Memory B cell (primary cell): ENCODE data around the gene RHBDD1.

Experiments
- ATAC-seq: fragments of 150-1000 bp; cut with Tn5 transposase; 2 replicates; pipeline ENCODE4 v1.10.0; 2021; ENCODE audit warnings: low read depth, mild to moderate bottlenecking, moderate library complexity
- DNase-seq, 2 donors: peaks; one replicate each; pipeline ENCODE4 v3.0.0; 2022; ENCODE audit warnings: low spot score in 2 of 2
- H3K27ac Mint-ChIP-seq: one replicate; pipeline ENCODE4 v1.8.0; 2022; ENCODE audit warnings: mild to moderate bottlenecking, moderate library complexity, mixed read lengths
- H3K27me3 Mint-ChIP-seq: one replicate; pipeline ENCODE4 v1.8.0; 2022; ENCODE audit warnings: mixed read lengths
- H3K36me3 Mint-ChIP-seq: one replicate; pipeline ENCODE4 v1.8.0; 2022; ENCODE audit warnings: mild to moderate bottlenecking, mixed read lengths
- H3K4me1 Mint-ChIP-seq: one replicate; pipeline ENCODE4 v1.8.0; 2022; ENCODE audit warnings: mixed read lengths
- H3K4me3 Mint-ChIP-seq: one replicate; pipeline ENCODE4 v1.8.0; 2022; ENCODE audit warnings: mild to moderate bottlenecking, moderate library complexity, mixed read lengths
- H3K9me3 Mint-ChIP-seq: one replicate; pipeline ENCODE4 v1.8.0; 2022; ENCODE audit warnings: mixed read lengths

The RHBDD1 gene

DNA sequence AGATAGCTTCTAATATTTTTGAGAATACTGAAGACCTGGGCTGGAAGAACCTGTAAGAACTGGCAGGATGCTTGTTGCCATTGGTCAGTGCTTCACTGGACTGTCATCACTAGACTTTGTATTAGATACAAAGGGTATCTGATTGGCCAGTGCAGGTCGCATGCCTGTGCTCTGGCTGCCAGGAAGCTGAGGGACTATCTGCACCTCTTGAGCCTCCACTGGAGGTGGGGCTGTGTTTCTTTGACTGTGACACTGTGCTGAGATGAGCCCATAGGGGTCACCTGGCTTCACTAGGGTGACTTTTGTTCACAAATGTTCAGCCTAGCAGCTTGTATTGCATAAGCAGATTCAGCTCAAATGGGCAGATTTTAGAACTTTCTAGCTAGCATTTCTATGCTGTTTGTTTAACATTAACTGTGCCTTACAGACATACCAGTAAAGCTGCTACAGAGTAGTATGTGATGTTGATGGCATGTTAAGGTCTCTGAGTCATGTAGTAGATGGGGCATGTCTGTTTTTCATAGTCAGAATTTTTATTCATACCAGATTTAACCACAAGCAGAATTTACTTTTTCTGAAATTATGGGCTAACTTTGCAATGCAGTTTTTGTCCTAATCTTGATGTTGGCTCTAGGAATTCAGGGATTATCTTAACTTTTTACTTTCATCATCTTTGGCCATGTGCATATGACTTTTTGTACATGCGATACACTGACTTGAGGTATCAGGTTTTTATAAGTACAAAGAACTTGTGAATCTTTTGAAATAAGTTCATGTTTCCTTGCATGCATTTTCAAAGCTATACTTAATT lies 56.1 kb downstream of the RHBDD1 start:
- ATAC-seq, result peak; percentile 41
- peaks cover 20% of the 10 kb centered on the region for H3K36me3 Mint-ChIP-seq
- no peaks in the 10 kb centered on the region for H3K9me3 Mint-ChIP-seq
- peaks cover 2% of the 10 kb centered on the region for H3K4me1 Mint-ChIP-seq
- DNase-seq, result no peak
- H3K27ac Mint-ChIP-seq, result peak overlapping the region; percentile 17
- no peaks in the 10 kb centered on the region for H3K27me3 Mint-ChIP-seq
- H3K4me3 Mint-ChIP-seq, result no peak overlapping the region

DNA sequence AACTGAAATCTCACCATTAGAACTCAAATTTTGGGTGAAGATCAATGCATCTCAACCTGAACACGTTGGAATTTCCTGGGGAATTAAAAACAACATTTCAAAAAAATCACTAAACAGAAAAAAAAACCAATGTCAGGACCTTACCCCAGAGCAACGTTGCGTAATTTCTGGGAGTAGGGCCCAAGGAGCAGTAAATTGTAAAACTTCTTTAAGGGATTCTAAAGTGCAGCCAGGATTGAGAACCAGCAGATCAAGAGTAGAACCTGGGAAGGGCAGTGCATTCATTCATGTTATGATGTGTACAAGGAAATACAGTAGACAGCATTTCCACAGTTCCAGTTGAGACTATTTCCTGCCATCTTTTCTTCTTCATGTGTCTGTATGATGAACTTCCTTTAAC lies 56.9 kb downstream of the RHBDD1 start:
- DNase-seq (no peak), ATAC-seq (no peak)
- Mint-ChIP-seq H3K4me1 (peaks cover 2% of the 10 kb centered on the region), H3K4me3 (no peak overlapping the region), H3K9me3 (peaks cover 2% of the 10 kb centered on the region), H3K27me3 (no peaks in the 10 kb centered on the region), H3K36me3 (peaks cover 25% of the 10 kb centered on the region), H3K27ac (peak overlapping the region; percentile 17)

DNA sequence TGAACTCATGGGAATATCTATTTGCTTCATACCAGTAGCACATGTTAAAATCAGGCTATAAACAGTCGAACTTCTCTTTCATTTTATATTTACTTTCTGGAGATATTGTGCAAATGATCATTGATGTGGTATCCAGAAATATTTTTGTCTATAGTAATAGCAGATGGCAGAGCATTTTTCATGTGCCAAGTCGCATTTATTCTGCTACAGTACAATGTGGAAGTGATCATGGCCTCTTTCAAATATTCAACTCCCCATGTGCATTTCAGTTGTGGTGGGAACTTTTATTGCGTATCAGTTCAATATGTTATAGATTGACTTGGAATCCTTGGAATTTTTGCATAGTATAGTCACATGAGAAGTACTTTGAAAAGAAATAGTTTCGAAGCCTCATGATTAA lies 57.4 kb downstream of the RHBDD1 start:
- Mint-ChIP-seq H3K27ac (peak overlapping the region; percentile 17), H3K4me3 (no peak overlapping the region), H3K36me3 (peaks cover 25% of the 10 kb centered on the region), H3K27me3 (no peaks in the 10 kb centered on the region), H3K4me1 (peaks cover 2% of the 10 kb centered on the region), H3K9me3 (peaks cover 2% of the 10 kb centered on the region)
- DNase-seq, result no peak
- ATAC-seq, result no peak

DNA sequence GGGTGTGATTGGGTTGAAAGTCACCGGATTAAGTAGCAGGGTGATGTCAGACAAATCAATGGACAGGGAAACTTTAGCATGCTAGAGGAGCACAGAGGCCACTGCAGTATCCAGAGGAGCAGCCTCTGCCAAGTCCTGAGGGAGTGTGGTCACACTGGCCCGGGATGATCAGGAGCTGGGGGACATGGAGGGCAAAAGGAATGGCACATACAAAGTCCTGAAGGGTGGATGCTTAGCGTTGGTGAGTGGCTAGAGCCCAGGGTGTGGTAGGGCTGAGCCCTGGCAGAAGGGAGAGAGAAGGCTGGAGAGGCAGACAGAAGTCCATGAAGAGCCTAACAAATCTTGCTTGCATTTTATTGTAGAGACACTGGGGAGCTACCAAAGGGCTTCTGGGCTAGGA lies 58.9 kb downstream of the RHBDD1 start:
- ATAC-seq (no peak), DNase-seq (no peak)
- H3K9me3 Mint-ChIP-seq, result peaks cover 2% of the 10 kb centered on the region
- peaks cover 5% of the 10 kb centered on the region for H3K4me1 Mint-ChIP-seq
- peak overlapping the region; percentile 16 for H3K27ac Mint-ChIP-seq
- no peaks in the 10 kb centered on the region for H3K27me3 Mint-ChIP-seq
- H3K4me3 Mint-ChIP-seq, result no peak overlapping the region
- peaks cover 25% of the 10 kb centered on the region for H3K36me3 Mint-ChIP-seq

DNA sequence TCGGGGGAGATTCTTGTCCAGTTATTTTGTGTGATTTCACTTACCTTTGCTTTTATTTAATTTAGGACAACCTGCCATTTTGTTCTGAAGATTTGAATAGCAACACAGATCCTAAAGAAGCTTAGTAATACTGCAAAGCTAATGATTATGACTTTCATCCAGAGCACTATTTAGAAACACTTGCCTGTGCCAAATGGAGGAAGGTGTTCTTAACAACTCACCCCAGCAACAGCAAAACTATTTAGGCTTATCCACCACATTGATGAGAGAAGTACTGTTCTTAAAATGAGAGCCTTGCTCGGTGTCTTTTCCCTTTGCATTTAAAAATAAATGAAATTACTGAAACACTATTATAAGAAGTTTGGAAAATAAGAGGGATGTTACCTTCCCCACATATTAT lies 59.7 kb downstream of the RHBDD1 start:
- H3K4me1 Mint-ChIP-seq, result peaks cover 5% of the 10 kb centered on the region
- no peak for DNase-seq
- peaks cover 2% of the 10 kb centered on the region for H3K9me3 Mint-ChIP-seq
- H3K4me3 Mint-ChIP-seq, result no peak overlapping the region
- ATAC-seq, result no peak
- peaks cover 25% of the 10 kb centered on the region for H3K36me3 Mint-ChIP-seq
- H3K27ac Mint-ChIP-seq, result peak overlapping the region; percentile 16
- no peaks in the 10 kb centered on the region for H3K27me3 Mint-ChIP-seq

DNA sequence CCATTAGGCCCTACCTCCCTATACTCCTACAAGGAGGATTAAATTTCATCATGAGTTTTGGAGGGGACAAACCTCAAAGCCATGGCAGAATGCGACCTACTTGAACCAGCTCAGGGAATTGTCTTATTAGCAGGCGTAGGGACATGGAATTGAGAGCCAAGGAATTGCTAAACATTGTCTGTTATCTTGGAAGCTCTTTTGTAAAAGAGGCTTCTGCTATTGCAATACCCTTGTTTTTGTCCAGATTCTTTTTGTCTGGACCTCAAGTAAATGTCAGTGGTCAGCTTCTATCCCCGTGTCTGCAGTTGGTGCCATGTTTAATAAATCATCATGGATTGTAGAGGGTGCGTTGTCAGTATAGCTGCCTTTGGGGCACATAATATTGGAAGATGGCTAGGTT lies 62.3 kb downstream of the RHBDD1 start:
- Mint-ChIP-seq H3K9me3 (peaks cover 2% of the 10 kb centered on the region), H3K4me1 (peaks cover 21% of the 10 kb centered on the region), H3K36me3 (peaks cover 21% of the 10 kb centered on the region), H3K4me3 (no peak overlapping the region), H3K27ac (no peak overlapping the region), H3K27me3 (no peaks in the 10 kb centered on the region)
- DNase-seq, result no peak
- no peak for ATAC-seq

DNA sequence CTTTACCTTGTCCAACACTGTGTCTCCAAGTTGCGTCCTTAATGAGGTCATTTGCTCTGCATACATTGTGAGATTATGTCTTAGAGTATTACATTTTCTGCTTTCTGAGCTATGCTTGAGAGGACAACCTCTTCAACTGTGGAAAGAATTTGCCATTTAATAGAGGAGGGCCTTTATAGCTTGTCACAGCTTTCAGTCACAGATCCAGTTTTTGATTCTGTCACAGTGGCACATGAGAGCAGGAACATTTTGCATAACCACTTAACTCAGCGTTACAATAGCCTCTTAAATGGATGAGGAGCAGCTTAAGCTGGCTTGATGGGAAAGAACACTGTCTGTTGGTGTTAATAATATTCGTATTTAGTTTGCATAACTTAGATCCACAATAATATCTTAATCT lies 63.0 kb downstream of the RHBDD1 start:
- no peak overlapping the region for H3K4me3 Mint-ChIP-seq
- ATAC-seq (no peak), DNase-seq (no peak)
- peaks cover 2% of the 10 kb centered on the region for H3K9me3 Mint-ChIP-seq
- peaks cover 23% of the 10 kb centered on the region for H3K36me3 Mint-ChIP-seq
- H3K4me1 Mint-ChIP-seq, result peaks cover 26% of the 10 kb centered on the region
- H3K27ac Mint-ChIP-seq, result peak overlapping the region; percentile 36
- H3K27me3 Mint-ChIP-seq, result no peaks in the 10 kb centered on the region

DNA sequence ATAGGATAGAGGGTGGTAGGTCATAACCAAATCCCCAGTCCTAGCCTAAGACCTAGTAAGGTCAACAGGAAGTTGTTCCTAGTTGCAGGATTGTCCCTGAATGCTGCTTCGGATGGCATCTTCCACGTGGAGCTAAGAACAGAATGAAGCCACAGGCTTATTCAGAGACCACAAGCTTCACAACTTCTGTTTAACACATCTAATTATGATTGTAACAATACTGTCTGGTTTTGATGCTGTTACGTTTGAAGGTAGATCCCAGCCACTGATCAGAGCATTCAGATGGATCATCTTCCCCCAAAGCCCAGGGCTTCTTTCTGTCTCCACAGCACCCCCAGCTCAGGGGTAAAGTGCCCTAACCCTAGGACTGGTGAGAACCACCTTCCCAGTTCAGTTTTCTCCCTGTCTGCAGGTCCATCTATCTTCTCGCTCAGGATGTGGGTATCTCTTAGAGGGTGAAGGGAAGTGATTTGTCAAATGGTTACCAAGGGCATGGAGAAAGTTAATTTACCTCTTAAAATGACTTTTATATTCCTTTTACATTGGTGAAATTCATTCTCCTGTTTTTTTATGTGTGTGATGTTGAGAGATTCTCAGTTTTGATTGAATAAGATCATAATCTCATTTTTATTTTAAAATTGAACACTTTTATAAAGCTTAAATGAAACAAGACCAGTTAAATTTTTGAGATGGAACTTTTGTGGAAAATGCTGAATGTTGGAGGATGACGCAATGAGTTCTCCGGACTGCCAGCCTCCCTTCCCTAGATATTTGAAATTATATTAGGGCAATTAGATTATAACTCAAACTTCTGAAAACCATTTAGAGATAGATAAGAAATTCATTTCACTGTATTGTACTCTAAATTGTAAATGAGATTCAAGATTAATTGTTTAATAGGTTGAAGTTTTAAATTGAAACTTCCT lies 66.5 kb downstream of the RHBDD1 start:
- H3K36me3 Mint-ChIP-seq, result peaks cover 8% of the 10 kb centered on the region
- ATAC-seq (no peak), DNase-seq (no peak)
- peaks cover 42% of the 10 kb centered on the region for H3K4me1 Mint-ChIP-seq
- peak overlapping the region; percentile 66 for H3K27ac Mint-ChIP-seq
- H3K27me3 Mint-ChIP-seq, result no peaks in the 10 kb centered on the region
- no peak overlapping the region for H3K4me3 Mint-ChIP-seq
- H3K9me3 Mint-ChIP-seq, result peaks cover 1% of the 10 kb centered on the region

DNA sequence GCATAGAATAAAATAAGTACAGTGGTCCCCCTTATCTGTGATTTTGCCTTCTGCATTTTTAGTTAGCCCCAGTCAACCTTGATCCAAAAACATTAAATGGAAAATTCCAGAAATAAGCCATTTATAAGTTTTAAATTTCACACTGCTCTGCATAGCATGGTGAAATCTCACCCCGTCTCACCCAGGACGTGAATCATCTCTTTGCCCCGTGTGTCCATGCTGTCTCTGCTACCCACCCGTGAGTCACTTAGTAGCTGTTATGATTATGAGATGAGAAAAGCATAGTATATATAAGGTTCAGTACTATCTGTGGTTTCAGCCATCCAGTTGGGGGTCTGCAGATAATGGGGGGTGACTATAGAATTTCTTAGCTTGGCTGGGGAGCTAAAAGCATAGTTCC lies 67.3 kb downstream of the RHBDD1 start:
- Mint-ChIP-seq H3K4me1 (peaks cover 44% of the 10 kb centered on the region), H3K36me3 (peaks cover 7% of the 10 kb centered on the region), H3K27ac (peak overlapping the region; percentile 62), H3K4me3 (no peak overlapping the region), H3K27me3 (no peaks in the 10 kb centered on the region), H3K9me3 (no peaks in the 10 kb centered on the region)
- no peak for DNase-seq
- no peak for ATAC-seq

DNA sequence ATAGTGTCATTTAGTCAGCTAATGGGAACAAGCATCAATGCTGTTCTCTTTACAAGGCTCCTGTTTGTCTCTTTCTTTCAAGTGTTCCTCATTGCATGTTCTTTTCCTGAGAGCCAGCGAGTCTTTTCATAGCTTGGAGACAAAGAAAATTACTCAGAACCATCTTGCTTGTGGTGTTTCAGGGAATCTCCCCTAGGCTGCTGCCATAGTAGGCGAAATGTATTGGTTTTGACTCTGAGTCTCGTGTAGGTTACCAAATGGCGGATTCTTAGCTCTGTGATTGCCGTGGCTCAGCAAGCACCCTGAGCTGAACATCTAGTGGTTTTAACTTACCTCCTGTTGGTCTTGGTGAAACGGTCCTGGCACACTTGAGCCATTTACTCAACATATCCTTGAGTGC lies 68.7 kb downstream of the RHBDD1 start:
- DNase-seq, result no peak
- no peaks in the 10 kb centered on the region for H3K27me3 Mint-ChIP-seq
- H3K27ac Mint-ChIP-seq, result peak overlapping the region; percentile 93
- H3K4me3 Mint-ChIP-seq, result no peak overlapping the region
- H3K36me3 Mint-ChIP-seq, result peaks cover 7% of the 10 kb centered on the region
- H3K4me1 Mint-ChIP-seq, result peaks cover 50% of the 10 kb centered on the region
- ATAC-seq, result no peak
- H3K9me3 Mint-ChIP-seq, result no peaks in the 10 kb centered on the region

DNA sequence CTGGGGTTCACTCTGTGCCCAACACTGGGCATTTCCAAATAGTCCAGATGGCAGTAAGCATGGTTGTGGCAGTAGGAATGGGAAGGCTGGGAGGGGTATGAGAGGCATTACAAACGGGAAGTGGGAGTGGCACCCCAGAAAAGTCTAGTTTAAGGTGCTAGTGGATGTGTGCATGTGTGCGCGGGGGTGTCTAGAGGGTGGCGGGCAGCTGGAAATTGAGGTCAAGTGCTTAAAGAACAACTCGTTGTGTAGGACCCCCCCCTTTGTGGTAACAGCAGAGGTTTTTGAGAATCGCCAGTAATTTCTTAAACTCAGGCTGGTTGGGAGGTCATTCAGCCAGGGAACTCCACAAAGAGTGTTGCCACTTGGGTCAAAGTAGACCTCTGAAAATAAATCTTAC lies 69.9 kb downstream of the RHBDD1 start:
- no peaks in the 10 kb centered on the region for H3K27me3 Mint-ChIP-seq
- H3K4me3 Mint-ChIP-seq, result peak overlapping the region; percentile 80
- H3K4me1 Mint-ChIP-seq, result peaks cover 51% of the 10 kb centered on the region
- H3K36me3 Mint-ChIP-seq, result peaks cover 7% of the 10 kb centered on the region
- no peak for DNase-seq
- peak overlapping the region; percentile 93 for H3K27ac Mint-ChIP-seq
- peak; percentile 20 for ATAC-seq
- no peaks in the 10 kb centered on the region for H3K9me3 Mint-ChIP-seq

DNA sequence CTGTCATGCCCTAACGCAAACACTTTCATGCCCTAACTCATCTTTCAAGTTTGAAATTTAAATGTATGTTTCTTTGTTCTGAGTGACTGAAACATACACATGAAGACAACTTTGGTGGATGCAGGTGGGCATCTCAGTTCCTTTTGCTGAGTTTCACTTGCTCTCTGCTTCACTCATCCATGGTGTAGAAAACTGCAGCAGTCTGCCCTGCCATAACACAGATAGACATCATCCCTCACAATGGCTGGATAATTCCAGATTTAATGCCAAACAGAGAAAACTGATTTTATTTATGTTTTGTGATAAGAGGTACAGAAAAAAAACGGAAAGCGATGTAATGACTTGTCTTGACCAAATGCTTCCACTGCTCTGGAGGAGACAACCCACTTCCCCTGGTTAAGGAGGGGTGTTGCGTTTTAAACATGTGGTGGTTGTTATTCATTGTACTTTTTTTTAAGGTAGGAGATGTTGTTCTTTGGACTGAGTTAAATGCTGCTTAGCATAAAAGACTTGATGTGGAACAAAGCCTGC lies 70.4 kb downstream of the RHBDD1 start:
- H3K27me3 Mint-ChIP-seq, result no peaks in the 10 kb centered on the region
- no peaks in the 10 kb centered on the region for H3K9me3 Mint-ChIP-seq
- DNase-seq (peak; percentile 35 to 52), ATAC-seq (peak; percentile 85)
- H3K27ac Mint-ChIP-seq, result peak overlapping the region; percentile 93
- H3K4me1 Mint-ChIP-seq, result peaks cover 48% of the 10 kb centered on the region
- peak overlapping the region; percentile 80 for H3K4me3 Mint-ChIP-seq
- H3K36me3 Mint-ChIP-seq, result peaks cover 8% of the 10 kb centered on the region

DNA sequence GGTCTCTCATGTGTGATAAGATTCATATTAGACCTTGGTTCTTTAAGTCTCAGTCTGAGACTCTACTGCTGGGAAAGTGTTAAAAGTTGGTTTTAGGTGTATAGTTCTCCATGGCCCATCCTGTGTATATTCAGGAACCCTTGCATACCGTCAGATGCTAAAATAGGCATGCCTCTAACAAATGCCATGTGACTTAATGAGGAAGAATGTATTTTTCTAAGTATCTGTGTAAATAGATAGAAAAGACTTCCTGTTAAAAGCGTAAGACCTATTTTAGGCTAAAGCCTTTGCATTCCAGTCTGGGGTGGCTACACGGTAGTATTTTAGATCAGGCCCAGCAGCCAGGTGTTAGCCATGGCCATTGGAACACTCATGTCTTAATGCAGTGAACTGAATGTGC lies 73.3 kb downstream of the RHBDD1 start:
- H3K27ac Mint-ChIP-seq, result peak overlapping the region; percentile 93
- peak overlapping the region; percentile 65 for H3K4me3 Mint-ChIP-seq
- H3K27me3 Mint-ChIP-seq, result no peaks in the 10 kb centered on the region
- ATAC-seq (peak; percentile 24), DNase-seq (no peak)
- H3K9me3 Mint-ChIP-seq, result no peaks in the 10 kb centered on the region
- H3K36me3 Mint-ChIP-seq, result peaks cover 12% of the 10 kb centered on the region
- peaks cover 38% of the 10 kb centered on the region for H3K4me1 Mint-ChIP-seq

DNA sequence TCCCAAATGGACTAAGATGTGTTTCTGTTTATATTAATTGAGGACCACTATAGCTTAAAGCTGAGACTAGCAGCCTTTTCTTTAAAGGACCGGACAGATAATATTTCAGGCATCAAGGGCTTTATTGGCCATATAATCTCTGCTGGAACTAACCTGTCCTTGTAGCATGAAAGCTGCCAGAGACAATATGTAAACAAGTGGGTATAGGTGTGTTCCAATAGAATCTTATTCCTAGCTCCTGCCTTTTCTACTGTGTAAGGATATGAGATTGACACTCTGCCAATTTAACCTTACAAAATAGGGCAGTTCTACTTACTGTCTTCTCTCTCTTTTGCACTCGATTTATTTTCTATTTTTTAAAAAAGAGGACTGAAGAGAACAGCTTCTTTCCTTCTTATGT lies 74.0 kb downstream of the RHBDD1 start:
- H3K36me3 Mint-ChIP-seq, result peaks cover 14% of the 10 kb centered on the region
- peak overlapping the region; percentile 65 for H3K4me3 Mint-ChIP-seq
- ATAC-seq (no peak), DNase-seq (no peak)
- H3K4me1 Mint-ChIP-seq, result peaks cover 33% of the 10 kb centered on the region
- H3K9me3 Mint-ChIP-seq, result no peaks in the 10 kb centered on the region
- H3K27ac Mint-ChIP-seq, result peak overlapping the region; percentile 93
- no peaks in the 10 kb centered on the region for H3K27me3 Mint-ChIP-seq
